Germinal center (tissue), 1 donor: ENCODE data around the gene PER1.

Experiments used
- DNase-seq: peaks from one replicate; pipeline ENCODE4 v3.0.0; 2012; ENCODE audit warnings: mixed read lengths, low spot score

The PER1 gene

GRCh38 chr17:8096541-8096940, 55.7 kb downstream of the PER1 start:
- no peak for DNase-seq

- no peak for DNase-seq
Observed at GRCh38 chr17:8095361-8095760, 56.8 kb downstream of the PER1 start.

- peak; percentile 87 for DNase-seq
Observed at GRCh38 chr17:8091033-8091687, 61.0 kb downstream of the PER1 start.
